Activated CD8-positive, alpha-beta T cell treated with anti-CD3 and anti-CD28 coated beads, Interleukin-2, amount 10 ng/mL, durations not matched to agents 7 days and 5 days (primary cell): Measurements from ENCODE around the gene ARHGAP31. TPM values are rescaled to one million over a fixed set of nuclear protein-coding genes. Genes with fewer than 3 reads are reported as not detected.
A peak's percentile ranks its signal among the peaks of the same experiment; 100 is the strongest.
"Not testable (repeated sequence)": the region's sequence is repeated elsewhere in the genome, so short reads cannot be mapped to it uniquely, and the experiment has no call there.

Source experiments
- ATAC-seq: fragments of 150-1000 bp; cut with Tn5 transposase; one replicate; pipeline ENCODE4 v1.10.0; 2021; ENCODE audit warnings: moderate library complexity
- CTCF ChIA-PET: fragments of 350-600 bp; sonication (Branson Sonifier 250); formaldehyde crosslinking; loops from one replicate; lab custom pipeline; 2021; ENCODE audit warnings: antibody characterized with exemption; lab: Charles Lee
- POLR2A ChIA-PET: fragments of 350-600 bp; sonication (Branson Sonifier 250); formaldehyde crosslinking; loops from one replicate; lab custom pipeline; 2021; ENCODE audit warnings: antibody characterized with exemption; lab: Charles Lee
- DNase-seq: peaks from one replicate; pipeline ENCODE4 v3.0.0-alpha.2; 2020
- H3K27ac Mint-ChIP-seq: one replicate; pipeline ENCODE4 v1.8.0; 2021; ENCODE audit warnings: mild to moderate bottlenecking, mixed read lengths
- H3K27me3 Mint-ChIP-seq: one replicate; pipeline ENCODE4 v1.8.0; 2021; ENCODE audit warnings: low read depth, mixed read lengths
- H3K36me3 Mint-ChIP-seq: one replicate; pipeline ENCODE4 v1.8.0; 2021; ENCODE audit warnings: low read depth, mixed read lengths
- H3K4me1 Mint-ChIP-seq: one replicate; pipeline ENCODE4 v1.8.0; 2021; ENCODE audit warnings: low read depth, mixed read lengths
- H3K4me3 Mint-ChIP-seq: one replicate; pipeline ENCODE4 v1.8.0; 2021; ENCODE audit warnings: mild to moderate bottlenecking, mixed read lengths
- H3K9me3 Mint-ChIP-seq: one replicate; pipeline ENCODE4 v1.8.0; 2022; ENCODE audit warnings: mixed read lengths; ENCODE audit not compliant: insufficient read depth
- total RNA-seq, 2 experiments: library from RNA; stranded (reverse); gene quantifications; one replicate each; pipeline ENCODE4 v1.2.3, GENCODE V29; 2021

ARHGAP31 gene
- total RNA-seq, 2 experiments from 2014 or later, result 2.3 to 2.5 TPM

GRCh38 chr3:119310071-119310470, 15.9 kb downstream of the ARHGAP31 start:
- ATAC-seq, result no peak
- ChIA-PET CTCF (no interaction called here), POLR2A (no interaction called here)
- peaks cover 7% of the 10 kb centered on the region for H3K4me1 Mint-ChIP-seq
- no peak for DNase-seq
- no peak overlapping the region for H3K4me3 Mint-ChIP-seq
- no peak overlapping the region for H3K27ac Mint-ChIP-seq
- no peaks in the 10 kb centered on the region for H3K27me3 Mint-ChIP-seq
- H3K36me3 Mint-ChIP-seq, result peaks cover 1% of the 10 kb centered on the region
- H3K9me3 Mint-ChIP-seq, result no peaks in the 10 kb centered on the region

- ChIA-PET CTCF (no interaction called here), POLR2A (no interaction called here)
- Mint-ChIP-seq H3K36me3 (no peaks in the 10 kb centered on the region), H3K27ac (no peak overlapping the region), H3K9me3 (no peaks in the 10 kb centered on the region), H3K4me1 (peaks cover 7% of the 10 kb centered on the region), H3K4me3 (no peak overlapping the region), H3K27me3 (no peaks in the 10 kb centered on the region)
- no peak for ATAC-seq
- DNase-seq, result no peak
Measured at GRCh38 chr3:119311081-119311925, 17.1 kb downstream of the ARHGAP31 start.

- H3K27ac Mint-ChIP-seq, result no peak overlapping the region
- ChIA-PET POLR2A (no interaction called here), CTCF (no interaction called here)
Measured at GRCh38 chr3:119313461-119313860, 19.3 kb downstream of the ARHGAP31 start.

GRCh38 chr3:119314821-119315220, 20.6 kb downstream of the ARHGAP31 start:
- CTCF ChIA-PET, result no interaction called here
- Mint-ChIP-seq H3K4me3 (no peak overlapping the region), H3K36me3 (no peaks in the 10 kb centered on the region), H3K9me3 (no peaks in the 10 kb centered on the region), H3K27ac (no peak overlapping the region), H3K27me3 (no peaks in the 10 kb centered on the region), H3K4me1 (peaks cover 7% of the 10 kb centered on the region)
- POLR2A ChIA-PET, result interaction anchor here (0.5 kb wide), 1 partner anchor 8 kb away, joined by 4 read pairs; no protein-coding TSS in a partner anchor
- ATAC-seq, result no peak
- no peak for DNase-seq

More at GRCh38 chr3:119313461-119313860, 19.3 kb downstream of the ARHGAP31 start:
- peaks cover 7% of the 10 kb centered on the region for H3K4me1 Mint-ChIP-seq
- ATAC-seq (no peak), DNase-seq (no peak)
- no peaks in the 10 kb centered on the region for H3K9me3 Mint-ChIP-seq
- no peak overlapping the region for H3K4me3 Mint-ChIP-seq
- no peaks in the 10 kb centered on the region for H3K27me3 Mint-ChIP-seq
- no peaks in the 10 kb centered on the region for H3K36me3 Mint-ChIP-seq

- ChIA-PET POLR2A (no interaction called here), CTCF (no interaction called here)
- H3K27ac Mint-ChIP-seq, result no peak overlapping the region
- H3K9me3 Mint-ChIP-seq, result no peaks in the 10 kb centered on the region
- peaks cover 7% of the 10 kb centered on the region for H3K4me1 Mint-ChIP-seq
- ATAC-seq (no peak), DNase-seq (no peak)
- H3K4me3 Mint-ChIP-seq, result no peak overlapping the region
- no peaks in the 10 kb centered on the region for H3K36me3 Mint-ChIP-seq
- H3K27me3 Mint-ChIP-seq, result peaks cover 3% of the 10 kb centered on the region
Measured at GRCh38 chr3:119315600-119316312, 21.6 kb downstream of the ARHGAP31 start.

GRCh38 chr3:119316313-119316670, 22.1 kb downstream of the ARHGAP31 start:
- H3K9me3 Mint-ChIP-seq, result no peaks in the 10 kb centered on the region
- peaks cover 5% of the 10 kb centered on the region for H3K27me3 Mint-ChIP-seq
- ChIA-PET CTCF (no interaction called here), POLR2A (no interaction called here)
- ATAC-seq, result no peak
- H3K27ac Mint-ChIP-seq, result no peak overlapping the region
- H3K36me3 Mint-ChIP-seq, result no peaks in the 10 kb centered on the region
- no peak for DNase-seq
- H3K4me3 Mint-ChIP-seq, result no peak overlapping the region
- H3K4me1 Mint-ChIP-seq, result peaks cover 7% of the 10 kb centered on the region

GRCh38 chr3:119318876-119319275, 24.7 kb downstream of the ARHGAP31 start:
- no peak for DNase-seq
- Mint-ChIP-seq H3K4me1 (peaks cover 14% of the 10 kb centered on the region), H3K9me3 (no peaks in the 10 kb centered on the region), H3K4me3 (no peak overlapping the region), H3K27me3 (peaks cover 5% of the 10 kb centered on the region), H3K36me3 (no peaks in the 10 kb centered on the region), H3K27ac (no peak overlapping the region)
- ChIA-PET POLR2A (no interaction called here), CTCF (interaction anchor here (0.9 kb wide), 1 partner anchor 78 kb away, joined by 3 read pairs; the partner anchor contains the start of gene B4GALT4)
- ATAC-seq, result no peak

- no peak for DNase-seq
- Mint-ChIP-seq H3K27ac (no peak overlapping the region), H3K4me1 (peaks cover 18% of the 10 kb centered on the region), H3K4me3 (no peak overlapping the region), H3K27me3 (peaks cover 6% of the 10 kb centered on the region), H3K9me3 (no peaks in the 10 kb centered on the region), H3K36me3 (peaks cover 1% of the 10 kb centered on the region)
- no peak for ATAC-seq
- ChIA-PET POLR2A (no interaction called here), CTCF (interaction anchor here (0.9 kb wide), 1 partner anchor 78 kb away, joined by 3 read pairs; the partner anchor contains the start of gene B4GALT4)
Measured at GRCh38 chr3:119319311-119319710, 25.1 kb downstream of the ARHGAP31 start.

GRCh38 chr3:119320785-119321184, 26.6 kb downstream of the ARHGAP31 start:
- CTCF ChIA-PET, result interaction anchor here (1.0 kb wide), 1 partner anchor 28 kb away, joined by 3 read pairs; no protein-coding TSS in a partner anchor
- H3K4me1 Mint-ChIP-seq, result peaks cover 21% of the 10 kb centered on the region
- DNase-seq, H3K9me3 Mint-ChIP-seq, H3K4me3 Mint-ChIP-seq, H3K36me3 Mint-ChIP-seq, ATAC-seq, POLR2A ChIA-PET, H3K27ac Mint-ChIP-seq: not testable (repeated sequence)
- H3K27me3 Mint-ChIP-seq, result peaks cover 10% of the 10 kb centered on the region

GRCh38 chr3:119322021-119322834, 28.0 kb downstream of the ARHGAP31 start:
- no peaks in the 10 kb centered on the region for H3K9me3 Mint-ChIP-seq
- peak overlapping the region; percentile 81 for H3K27ac Mint-ChIP-seq
- ChIA-PET POLR2A (interaction anchor here (0.6 to 1.6 kb wide), 9 partner anchors 23 to 83 kb away, joined by 3 to 16 read pairs (median 4); partner anchors contain the start of genes ARHGAP31 and B4GALT4), CTCF (interaction anchor here (1.2 to 1.8 kb wide), 3 partner anchors 31 to 81 kb away, joined by 3 to 7 read pairs (median 6); partner anchors contain the start of gene B4GALT4)
- DNase-seq (no peak), ATAC-seq (peak; percentile 30)
- H3K36me3 Mint-ChIP-seq, result peaks cover 2% of the 10 kb centered on the region
- H3K27me3 Mint-ChIP-seq, result peaks cover 10% of the 10 kb centered on the region
- peak overlapping the region; percentile 63 for H3K4me3 Mint-ChIP-seq
- peaks cover 21% of the 10 kb centered on the region for H3K4me1 Mint-ChIP-seq
